Astrocyte of the cerebellum (primary cell): ENCODE results near the gene RAB3IL1.

Source experiments
- DNase-seq: peaks from one replicate; pipeline ENCODE4 v3.0.0-alpha.2; 2011; ENCODE audit warnings: low read depth
- H3K4me3 ChIP-seq: 2 replicates; pipeline ENCODE4 v1.5.1; 2011; ENCODE audit warnings: mild to moderate bottlenecking, low read depth, low read length, moderate library complexity
- CTCF ChIP-seq: IDR thresholded peaks from 2 replicates; pipeline ENCODE4 v1.5.1; 2012; ENCODE audit warnings: low read length, low read depth, moderate library complexity, mild to moderate bottlenecking; ENCODE audit errors: missing control alignments
- in situ Hi-C: cut with HindIII; loops from 2 replicates; pipeline ENCODE4 v1.10.0; 2017; ENCODE audit warnings: low sequenced_read_pairs

RAB3IL1 gene

GRCh38 chr11:61851113-61851899, 66.1 kb downstream of the RAB3IL1 start:
- H3K4me3 ChIP-seq: no peak overlapping the region
- in situ Hi-C loops: no loop called here
- no peak for DNase-seq
- no peak for TF ChIP-seq CTCF

- H3K4me3 ChIP-seq: no peak overlapping the region
- no peak for TF ChIP-seq CTCF
- no peak for DNase-seq
- in situ Hi-C loops: no loop called here
These were observed 66.7 kb downstream of the RAB3IL1 start for GRCh38 chr11:61850687-61851086.

GRCh38 chr11:61848631-61849030, 68.7 kb downstream of the RAB3IL1 start:
- in situ Hi-C loops: no loop called here
- no peak for TF ChIP-seq CTCF
- DNase-seq: no peak
- H3K4me3 ChIP-seq: no peak overlapping the region

GRCh38 chr11:61847914-61848581, 69.3 kb downstream of the RAB3IL1 start:
- TF ChIP-seq CTCF: no peak
- in situ Hi-C loops: no loop called here
- DNase-seq: no peak
- no peak overlapping the region for H3K4me3 ChIP-seq
